B cell (primary cell): ENCODE results near the gene VHLL. TPM values are rescaled to one million over a fixed set of nuclear protein-coding genes. Genes with fewer than 3 reads are reported as not detected.

Experiments used
- ATAC-seq: fragments of 200-7000 bp; cut with Tn5 transposase; one replicate; pipeline ENCODE4 v1.10.0; 2021; ENCODE audit warnings: low read depth, mild to moderate bottlenecking, moderate number of reproducible peaks, moderate library complexity
- CTCF ChIA-PET: fragments of 350-600 bp; sonication (Branson Sonifier 250); formaldehyde crosslinking; loops from one replicate; lab custom pipeline; 2021; ENCODE audit warnings: antibody characterized with exemption, inconsistent platforms; lab: Charles Lee
- POLR2A ChIA-PET: fragments of 350-600 bp; sonication (Branson Sonifier 250); formaldehyde crosslinking; loops from one replicate; lab custom pipeline; 2021; ENCODE audit warnings: antibody characterized with exemption; lab: Charles Lee
- DNase-seq: peaks from one replicate; pipeline ENCODE4 v3.0.0; 2013
- H2AFZ ChIP-seq: 2 replicates; pipeline ENCODE4 v1.6.1; 2012; ENCODE audit warnings: mild to moderate bottlenecking, low read depth, low read length; ENCODE audit not compliant: insufficient read depth, poor library complexity, severe bottlenecking
- H3K27ac ChIP-seq, 2 donors: 1 replicate in 1 of 2; 2 replicates in 1 of 2; pipeline ENCODE4 v1.5.1; 2012 to 2013; ENCODE audit warnings: low read length in 2 of 2, mild to moderate bottlenecking in 2 of 2, moderate library complexity in 1 of 2
- H3K27me3 ChIP-seq, 4 experiments: fragments of 200-600 bp in 1 of 4; sonication (generic) in 1 of 4; replicated peaks in 1 of 4; 1 replicate in 2 of 4; 2 replicates in 2 of 4; pipeline versions ENCODE4 v1.6.1 to v1.7.0; 2013 to 2016; ENCODE audit warnings: low read length in 3 of 4, mild to moderate bottlenecking in 2 of 4, mixed read lengths in 1 of 4, moderate library complexity in 1 of 4; ENCODE audit not compliant: insufficient read depth in 4 of 4, control insufficient read depth in 3 of 4; ENCODE audit errors: control extremely low read depth in 1 of 4
- H3K36me3 ChIP-seq, 2 experiments: replicated peaks in 1 of 2; 1 replicate in 1 of 2; 2 replicates in 1 of 2; pipeline versions ENCODE4 v1.6.1 to v1.7.1; 2013; ENCODE audit warnings: low read length in 1 of 2; ENCODE audit not compliant: insufficient read depth in 2 of 2, control insufficient read depth in 1 of 2; ENCODE audit errors: control extremely low read depth in 1 of 2, extremely low read depth in 1 of 2
- H3K4me1 ChIP-seq, 2 donors: fragments of 200-600 bp in 1 of 2; sonication (generic) in 1 of 2; 1 replicate in 1 of 2; 2 replicates in 1 of 2; pipeline versions ENCODE4 v1.5.1 to v1.6.1; 2013 to 2017; ENCODE audit warnings: low read length in 2 of 2; ENCODE audit not compliant: control insufficient read depth in 2 of 2, insufficient read depth in 2 of 2
- H3K4me2 ChIP-seq: replicated peaks from 2 replicates; pipeline ENCODE3; 2012; ENCODE audit warnings: mild to moderate bottlenecking, low read depth, low read length; ENCODE audit not compliant: poor library complexity, severe bottlenecking
- H3K4me3 ChIP-seq, 5 experiments: fragments of 200-600 bp in 1 of 5; sonication (generic) in 1 of 5; 1 replicate in 3 of 5; 2 replicates in 2 of 5; pipeline versions ENCODE4 v1.5.1 to v1.7.0; 2011 to 2016; ENCODE audit warnings: low read length in 4 of 5, mild to moderate bottlenecking in 4 of 5, low read depth in 2 of 5, control low read depth in 1 of 5, moderate library complexity in 1 of 5; ENCODE audit not compliant: insufficient read depth in 1 of 5; ENCODE audit errors: control extremely low read depth in 1 of 5, extremely low read depth in 1 of 5
- H3K79me2 ChIP-seq: fragments of 200-600 bp; sonication (generic); one replicate; pipeline ENCODE4 v1.6.0; 2016; ENCODE audit warnings: low read length; ENCODE audit not compliant: control insufficient read depth, insufficient read depth
- H3K9ac ChIP-seq: fragments of 200-600 bp; sonication (generic); 2 replicates; pipeline ENCODE4 v1.6.1; 2017; ENCODE audit warnings: mild to moderate bottlenecking, low read length, moderate library complexity
- H3K9me3 ChIP-seq, 3 donors: one replicate each; pipeline versions ENCODE4 v1.6.1 to v1.7.1; 2013; ENCODE audit warnings: low read length in 2 of 3; ENCODE audit not compliant: control insufficient read depth in 2 of 3, insufficient read depth in 1 of 3; ENCODE audit errors: control extremely low read depth in 1 of 3
- H4K20me1 ChIP-seq: 2 replicates; pipeline ENCODE4 v1.6.0; 2012; ENCODE audit warnings: mild to moderate bottlenecking, low read length; ENCODE audit not compliant: insufficient read depth, control insufficient read depth, poor library complexity, severe bottlenecking
- H3K27ac Mint-ChIP-seq: one replicate; pipeline ENCODE4 v1.8.0; 2021; ENCODE audit warnings: mixed read lengths
- H3K27me3 Mint-ChIP-seq: one replicate; pipeline ENCODE4 v1.8.0; 2021; ENCODE audit warnings: mixed read lengths
- H3K4me1 Mint-ChIP-seq: one replicate; pipeline ENCODE4 v1.8.0; 2021; ENCODE audit warnings: mixed read lengths
- H3K4me3 Mint-ChIP-seq: one replicate; pipeline ENCODE4 v1.8.0; 2021; ENCODE audit warnings: mixed read lengths
- H3K9me3 Mint-ChIP-seq: one replicate; pipeline ENCODE4 v1.8.0; 2022; ENCODE audit warnings: mixed read lengths; ENCODE audit not compliant: insufficient read depth
- EZH2 ChIP-seq: IDR thresholded peaks from 2 replicates; pipeline ENCODE4 v1.6.1; 2012; ENCODE audit warnings: borderline replicate concordance, low read depth, mild to moderate bottlenecking, moderate library complexity, low read length; ENCODE audit not compliant: insufficient read depth, poor library complexity, severe bottlenecking
- WGBS: methylation state at CpG from one replicate; pipeline ENCODE4 v1.1.5; 2013; ENCODE audit warnings: missing lambda C conversion rate; ENCODE audit not compliant: insufficient coverage; 5-methylcytosine and 5-hydroxymethylcytosine counted together
- intact Hi-C: fragments of 100-400 bp; cut with micrococcal nuclease; formaldehyde crosslinking; loops from one replicate; pipeline ENCODE4 v1.10.0; 2022
- polyA plus RNA-seq: library from polyadenylated mRNA; depleted of rRNA; stranded (reverse); fragments of >200 nt; gene quantifications from 2 replicates; pipeline ENCODE4 v1.2.3, GENCODE V29; 2012
- total RNA-seq, 2 donors: library from RNA; stranded (reverse); fragments of 120-200 nt in 1 of 2; gene quantifications; 1 replicate in 1 of 2; 2 replicates in 1 of 2; pipeline versions ENCODE4 v1.2.3 to v1.2.4, GENCODE V29; 2013 to 2022
- TF ChIP-seq, protein P1 (sequence below): fragments of 200-600 bp; IDR thresholded peaks from one replicate; pipeline ENCODE4 v1.8.0; 2022; ENCODE audit warnings: antibody characterized with exemption, mild to moderate bottlenecking

The VHLL gene
- total and polyA plus RNA-seq, 2 donors (not counting 1 experiment from before 2014, with no cell fraction given) = 0.36 TPM; not detected in 1

DNA sequence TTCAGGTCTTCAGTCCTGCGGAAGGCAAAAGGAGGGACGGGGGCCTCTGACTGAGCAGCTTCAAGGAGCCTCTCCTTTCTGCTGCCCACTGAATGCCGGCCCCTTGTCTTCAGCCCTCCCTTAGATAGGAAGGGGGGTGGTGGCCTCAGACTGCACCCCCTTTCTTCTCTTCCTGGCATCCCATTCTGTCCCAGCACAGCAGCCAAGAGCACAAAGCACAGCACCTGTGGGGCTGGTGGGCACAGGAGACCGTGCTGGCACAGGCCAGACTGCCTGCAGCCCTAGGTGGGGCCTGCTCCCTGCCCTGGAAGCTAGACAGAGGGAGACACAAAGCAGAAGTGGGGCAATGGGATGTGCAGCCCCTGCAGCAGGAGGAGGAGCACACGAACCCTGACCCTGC is 49.5 kb downstream of the VHLL start:
- ATAC-seq (no peak), DNase-seq (no peak)
- Histone ChIP-seq H3K4me3 (no peak overlapping the region), H3K36me3 (peaks cover 3 to 45% of the 10 kb centered on the region in 2 experiments), H3K4me1 (peaks cover 14 to 15% of the 10 kb centered on the region in 2 donors), H3K9me3 (peaks cover 0 to 2% (median 0%) of the 10 kb centered on the region in 3 donors), H3K9ac (no peak overlapping the region), H3K27ac (no peak overlapping the region), H2AFZ (no peak overlapping the region), H3K79me2 (no peaks in the 10 kb centered on the region), H4K20me1 (no peaks in the 10 kb centered on the region), H3K27me3 (peaks cover 0 to 12% (median 0%) of the 10 kb centered on the region in 4 experiments), H3K4me2 (no peak overlapping the region)
- H3K27ac Mint-ChIP-seq = no peak overlapping the region
- H3K4me3 Mint-ChIP-seq = no peak overlapping the region
- 93% methylated on average over 2 of the region's 5 CpGs for WGBS
- ChIA-PET CTCF (no interaction called here), POLR2A (no interaction called here)
- peaks cover 7% of the 10 kb centered on the region for H3K27me3 Mint-ChIP-seq
- H3K9me3 Mint-ChIP-seq = no peaks in the 10 kb centered on the region
- intact Hi-C loops = no loop called here
- peaks cover 17% of the 10 kb centered on the region for H3K4me1 Mint-ChIP-seq
- TF ChIP-seq, protein P1, sequence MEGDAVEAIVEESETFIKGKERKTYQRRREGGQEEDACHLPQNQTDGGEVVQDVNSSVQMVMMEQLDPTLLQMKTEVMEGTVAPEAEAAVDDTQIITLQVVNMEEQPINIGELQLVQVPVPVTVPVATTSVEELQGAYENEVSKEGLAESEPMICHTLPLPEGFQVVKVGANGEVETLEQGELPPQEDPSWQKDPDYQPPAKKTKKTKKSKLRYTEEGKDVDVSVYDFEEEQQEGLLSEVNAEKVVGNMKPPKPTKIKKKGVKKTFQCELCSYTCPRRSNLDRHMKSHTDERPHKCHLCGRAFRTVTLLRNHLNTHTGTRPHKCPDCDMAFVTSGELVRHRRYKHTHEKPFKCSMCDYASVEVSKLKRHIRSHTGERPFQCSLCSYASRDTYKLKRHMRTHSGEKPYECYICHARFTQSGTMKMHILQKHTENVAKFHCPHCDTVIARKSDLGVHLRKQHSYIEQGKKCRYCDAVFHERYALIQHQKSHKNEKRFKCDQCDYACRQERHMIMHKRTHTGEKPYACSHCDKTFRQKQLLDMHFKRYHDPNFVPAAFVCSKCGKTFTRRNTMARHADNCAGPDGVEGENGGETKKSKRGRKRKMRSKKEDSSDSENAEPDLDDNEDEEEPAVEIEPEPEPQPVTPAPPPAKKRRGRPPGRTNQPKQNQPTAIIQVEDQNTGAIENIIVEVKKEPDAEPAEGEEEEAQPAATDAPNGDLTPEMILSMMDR = no peak
- TF ChIP-seq EZH2 = no peak

Other genes starting within 250 kb of the VHLL start
- 35.1 and 39.0 TPM in 2 replicates for gene UBQLN4, start 245.5 kb downstream of the VHLL start, total RNA-seq
- 20.9 and 24.1 TPM in 2 replicates for gene UBQLN4, start 245.5 kb downstream of the VHLL start, polyA plus RNA-seq
- gene LAMTOR2, start 244.5 kb downstream of the VHLL start, total RNA-seq = 31.5 and 37.8 TPM in 2 replicates
- 27.9 and 55.9 TPM in 2 replicates for gene LAMTOR2, start 244.5 kb downstream of the VHLL start, polyA plus RNA-seq
- gene RAB25, start 238.1 kb downstream of the VHLL start, total RNA-seq = 0.69 and 1.1 TPM in 2 replicates
- 0.81 and 2.2 TPM in 2 replicates for gene RAB25, start 238.1 kb downstream of the VHLL start, polyA plus RNA-seq
- 0.73 and 1.1 TPM in 2 replicates for gene MEX3A, start 216.8 kb downstream of the VHLL start, total RNA-seq
- 0.22 and 0.27 TPM in 2 replicates for gene MEX3A, start 216.8 kb downstream of the VHLL start, polyA plus RNA-seq
- gene LMNA, start 184.6 kb downstream of the VHLL start, total RNA-seq = 28.7 and 32.3 TPM in 2 replicates
- gene LMNA, start 184.6 kb downstream of the VHLL start, polyA plus RNA-seq = 19.4 and 53.1 TPM in 2 replicates
- gene SEMA4A, start 145.7 kb downstream of the VHLL start, total RNA-seq = 6.4 and 9.2 TPM in 2 replicates
- 15.5 and 23.2 TPM in 2 replicates for gene SEMA4A, start 145.7 kb downstream of the VHLL start, polyA plus RNA-seq
- gene SLC25A44, start 105.2 kb downstream of the VHLL start, total RNA-seq = 26.6 and 27.2 TPM in 2 replicates
- gene SLC25A44, start 105.2 kb downstream of the VHLL start, polyA plus RNA-seq = 14.9 and 21.9 TPM in 2 replicates
- 58.3 and 64.3 TPM in 2 replicates for gene PMF1, start 86.3 kb downstream of the VHLL start, total RNA-seq
- 101 and 114 TPM in 2 replicates for gene PMF1, start 86.3 kb downstream of the VHLL start, polyA plus RNA-seq
- gene BGLAP, start 57.1 kb downstream of the VHLL start, total RNA-seq = 7.4 and 8.3 TPM in 2 replicates
- gene BGLAP, start 57.1 kb downstream of the VHLL start, polyA plus RNA-seq = 1.4 and 3.1 TPM in 2 replicates
- gene PAQR6, start 51.3 kb downstream of the VHLL start, total RNA-seq = 1.4 and 1.8 TPM in 2 replicates
- 1.3 and 1.8 TPM in 2 replicates for gene PAQR6, start 51.3 kb downstream of the VHLL start, polyA plus RNA-seq
- 74.0 and 77.0 TPM in 2 replicates for gene SMG5, start 16.5 kb downstream of the VHLL start, total RNA-seq
- 45.8 and 53.5 TPM in 2 replicates for gene SMG5, start 16.5 kb downstream of the VHLL start, polyA plus RNA-seq
- 9.9 and 11.5 TPM in 2 replicates for gene TMEM79, start 15.0 kb downstream of the VHLL start, total RNA-seq
- gene TMEM79, start 15.0 kb downstream of the VHLL start, polyA plus RNA-seq = 16.9 and 19.1 TPM in 2 replicates
- 21.2 and 21.3 TPM in 2 replicates for gene GLMP, start 3.6 kb downstream of the VHLL start, total RNA-seq
- gene GLMP, start 3.6 kb downstream of the VHLL start, polyA plus RNA-seq = 4.2 and 10.2 TPM in 2 replicates
- gene CCT3, start 39.0 kb upstream of the VHLL start, total RNA-seq = 106 and 109 TPM in 2 replicates
- 78.4 and 107 TPM in 2 replicates for gene CCT3, start 39.0 kb upstream of the VHLL start, polyA plus RNA-seq
- gene TSACC, start 39.2 kb upstream of the VHLL start, total RNA-seq = 0.69 TPM in 1 of 2 replicates, not detected in the other
- 1.2 TPM in 1 of 2 replicates, not detected in the other for gene TSACC, start 39.2 kb upstream of the VHLL start, polyA plus RNA-seq
- gene RHBG, start 69.9 kb upstream of the VHLL start, total RNA-seq = not detected in 2 replicates
- not detected in 2 replicates for gene RHBG, start 69.9 kb upstream of the VHLL start, polyA plus RNA-seq
- 127 and 128 TPM in 2 replicates for gene MEF2D, start 201.5 kb upstream of the VHLL start, total RNA-seq
- gene MEF2D, start 201.5 kb upstream of the VHLL start, polyA plus RNA-seq = 65.6 and 81.2 TPM in 2 replicates